OCI-LY7 (cell line): ENCODE results near the gene SPATA13. TPM values are rescaled to one million over a fixed set of nuclear protein-coding genes. Genes with fewer than 3 reads are reported as not detected.

Experiments used
- BruUV-seq: library from RNA; stranded (reverse); fragments of 400-500 nt; replicated peaks from 2 replicates; lab custom pipeline; 2021; lab: Mats Ljungman, UMichigan
- CTCF ChIA-PET: fragments of 300-600 bp; sonication (Branson Sonifier 250); formaldehyde crosslinking; loops from one replicate; lab custom pipeline; 2022; ENCODE audit warnings: antibody characterized with exemption; ENCODE audit not compliant: unreplicated experiment; lab: Charles Lee
- POLR2A ChIA-PET: fragments of 300-600 bp; sonication (Branson Sonifier 250); formaldehyde crosslinking; loops from one replicate; lab custom pipeline; 2022; ENCODE audit warnings: antibody characterized with exemption; lab: Charles Lee
- DNase-seq: peaks from one replicate; pipeline ENCODE4 v3.0.0-alpha.2; 2015; ENCODE audit warnings: low spot score
- H2AFZ ChIP-seq: fragments of 200-600 bp; sonication (generic), shearing (Covaris generic); 2 replicates; pipeline ENCODE4 v1.6.1; 2014; ENCODE audit warnings: mild to moderate bottlenecking, antibody characterized with exemption, low read length, moderate library complexity
- H3K27ac ChIP-seq: fragments of 200-600 bp; sonication (generic); 2 replicates; pipeline ENCODE4 v1.5.1; 2014; ENCODE audit warnings: mixed run types, low read depth, mild to moderate bottlenecking, moderate library complexity, low read length, inconsistent platforms; ENCODE audit not compliant: poor library complexity, severe bottlenecking
- H3K36me3 ChIP-seq: fragments of 200-600 bp; sonication (generic); 2 replicates; pipeline ENCODE4 v1.6.1; 2014; ENCODE audit warnings: mild to moderate bottlenecking, antibody characterized with exemption, low read length, moderate library complexity, mixed read lengths; ENCODE audit not compliant: insufficient read depth
- H3K4me1 ChIP-seq: fragments of 200-600 bp; sonication (generic); 2 replicates; pipeline ENCODE4 v1.5.1; 2014; ENCODE audit warnings: mild to moderate bottlenecking, low read length; ENCODE audit not compliant: insufficient read depth, poor library complexity, severe bottlenecking
- H3K4me2 ChIP-seq: fragments of 200-600 bp; sonication (generic); 2 replicates; pipeline ENCODE4 v1.6.1; 2014; ENCODE audit warnings: mild to moderate bottlenecking, low read length
- H3K4me3 ChIP-seq: fragments of 200-600 bp; sonication (generic); 2 replicates; pipeline ENCODE4 v1.5.1; 2014; ENCODE audit warnings: mild to moderate bottlenecking, low read depth, low read length; ENCODE audit not compliant: poor library complexity, severe bottlenecking
- H3K79me2 ChIP-seq: fragments of 200-600 bp; sonication (generic); 2 replicates; pipeline ENCODE4 v1.6.1; 2016; ENCODE audit warnings: low read depth, mild to moderate bottlenecking, low read length, moderate library complexity, mixed read lengths; ENCODE audit not compliant: insufficient read depth
- H3K9me2 ChIP-seq: fragments of 200-600 bp; sonication (generic); 2 replicates; pipeline ENCODE4 v1.6.1; 2016; ENCODE audit warnings: mild to moderate bottlenecking, low read length, mixed read lengths; ENCODE audit not compliant: insufficient read depth
- H3K9me3 ChIP-seq: fragments of 200-600 bp; sonication (generic); 2 replicates; pipeline ENCODE4 v1.6.1; 2014; ENCODE audit warnings: mild to moderate bottlenecking, mixed run types, low read length, mixed read lengths
- H4K20me1 ChIP-seq: fragments of 200-600 bp; sonication (generic); 2 replicates; pipeline ENCODE4 v1.6.1; 2014; ENCODE audit warnings: mild to moderate bottlenecking, antibody characterized with exemption, low read length, moderate library complexity, mixed read lengths; ENCODE audit not compliant: insufficient read depth
- EZH2phosphoT487 ChIP-seq: fragments of 200-600 bp; sonication (generic); IDR thresholded peaks from 2 replicates; pipeline ENCODE4 v1.6.1; 2018; ENCODE audit warnings: low read depth, borderline replicate concordance, mild to moderate bottlenecking, mixed run types, antibody characterized with exemption, low read length, moderate library complexity, mixed read lengths
- intact Hi-C: fragments of 100-400 bp; cut with micrococcal nuclease; formaldehyde crosslinking; loops from one replicate; pipeline ENCODE4 v1.10.0; 2022; ENCODE audit not compliant: unreplicated experiment
- total RNA-seq, 2 experiments: library from RNA; depleted of rRNA in 1 of 2; stranded (reverse); fragments of >200 nt in 1 of 2; shearing (Covaris generic) in 1 of 2; gene quantifications; 2 replicates each; pipeline ENCODE4 v1.2.3, GENCODE V29; 2014 to 2022
- TF ChIP-seq, protein P1 (sequence below): fragments of 200-600 bp; sonication (generic); conservative IDR thresholded peaks from 2 replicates; pipeline ENCODE4 v1.5.1; 2014; ENCODE audit warnings: mild to moderate bottlenecking, antibody characterized with exemption, low read length, moderate library complexity, mixed read lengths

Gene SPATA13
- total RNA-seq, 2 experiments from 2014 or later = 3.8 to 32.4 TPM

DNA sequence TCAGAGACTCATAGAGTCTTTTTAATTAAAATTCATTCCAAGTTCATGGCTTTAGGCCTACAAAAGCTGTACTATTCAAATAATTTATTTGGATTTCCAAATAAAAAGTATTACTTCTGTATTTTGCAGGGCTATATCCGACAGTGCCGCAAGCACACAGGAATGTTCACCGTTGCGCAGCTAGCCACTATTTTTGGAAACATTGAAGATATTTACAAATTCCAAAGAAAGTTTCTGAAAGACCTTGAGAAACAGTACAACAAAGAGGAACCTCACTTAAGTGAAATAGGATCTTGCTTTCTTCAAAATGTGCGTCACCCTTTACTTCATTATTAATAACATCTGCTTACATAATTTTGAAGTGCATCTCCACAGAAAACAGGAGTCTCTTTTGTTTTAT, 128.3 kb downstream of the SPATA13 start:
- Histone ChIP-seq H3K9me3 (no peaks in the 10 kb centered on the region), H3K9me2 (no peaks in the 10 kb centered on the region), H3K4me3 (no peak overlapping the region), H3K4me2 (no peak overlapping the region), H3K79me2 (no peaks in the 10 kb centered on the region), H2AFZ (no peak overlapping the region), H3K36me3 (no peaks in the 10 kb centered on the region), H4K20me1 (no peaks in the 10 kb centered on the region), H3K4me1 (no peaks in the 10 kb centered on the region), H3K27ac (no peak overlapping the region)
- DNase-seq = no peak
- intact Hi-C loops = no loop called here
- ChIA-PET POLR2A (interaction anchor here (0.5 to 0.6 kb wide), 2 partner anchors 22 to 333 kb away, joined by 3 to 6 read pairs; no protein-coding TSS in a partner anchor), CTCF (no interaction called here)
- TF ChIP-seq, protein P1, sequence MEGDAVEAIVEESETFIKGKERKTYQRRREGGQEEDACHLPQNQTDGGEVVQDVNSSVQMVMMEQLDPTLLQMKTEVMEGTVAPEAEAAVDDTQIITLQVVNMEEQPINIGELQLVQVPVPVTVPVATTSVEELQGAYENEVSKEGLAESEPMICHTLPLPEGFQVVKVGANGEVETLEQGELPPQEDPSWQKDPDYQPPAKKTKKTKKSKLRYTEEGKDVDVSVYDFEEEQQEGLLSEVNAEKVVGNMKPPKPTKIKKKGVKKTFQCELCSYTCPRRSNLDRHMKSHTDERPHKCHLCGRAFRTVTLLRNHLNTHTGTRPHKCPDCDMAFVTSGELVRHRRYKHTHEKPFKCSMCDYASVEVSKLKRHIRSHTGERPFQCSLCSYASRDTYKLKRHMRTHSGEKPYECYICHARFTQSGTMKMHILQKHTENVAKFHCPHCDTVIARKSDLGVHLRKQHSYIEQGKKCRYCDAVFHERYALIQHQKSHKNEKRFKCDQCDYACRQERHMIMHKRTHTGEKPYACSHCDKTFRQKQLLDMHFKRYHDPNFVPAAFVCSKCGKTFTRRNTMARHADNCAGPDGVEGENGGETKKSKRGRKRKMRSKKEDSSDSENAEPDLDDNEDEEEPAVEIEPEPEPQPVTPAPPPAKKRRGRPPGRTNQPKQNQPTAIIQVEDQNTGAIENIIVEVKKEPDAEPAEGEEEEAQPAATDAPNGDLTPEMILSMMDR = no peak
- BruUV-seq = no TSS peak

DNA sequence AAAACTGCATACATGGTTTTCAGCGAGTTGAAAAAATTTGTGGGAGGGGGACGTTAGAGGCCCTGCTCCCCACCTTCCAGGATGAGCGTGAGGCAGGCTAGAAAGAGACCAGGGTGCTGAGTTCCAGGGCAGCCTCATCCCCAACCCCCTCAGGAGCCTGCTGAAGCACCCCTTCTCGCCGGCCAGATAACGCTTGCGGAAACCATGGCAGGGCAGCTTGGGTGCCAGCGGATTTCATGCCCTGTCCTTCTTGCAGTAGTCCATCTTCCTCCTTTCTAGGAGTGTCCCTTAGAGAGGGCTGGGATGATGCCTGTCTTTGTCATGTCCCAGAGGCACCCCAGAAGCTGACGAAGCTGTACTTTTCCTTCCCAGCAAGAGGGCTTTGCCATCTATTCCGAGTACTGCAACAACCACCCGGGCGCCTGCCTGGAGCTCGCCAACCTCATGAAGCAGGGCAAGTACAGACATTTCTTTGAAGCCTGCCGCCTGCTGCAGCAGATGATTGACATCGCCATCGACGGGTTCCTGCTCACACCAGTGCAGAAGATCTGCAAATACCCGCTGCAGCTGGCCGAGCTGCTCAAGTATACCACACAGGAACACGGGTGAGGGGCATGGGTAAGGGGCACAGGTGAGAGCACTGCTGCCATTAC, 129.9 kb downstream of the SPATA13 start:
- no peaks in the 10 kb centered on the region for H3K9me3 ChIP-seq
- H3K79me2 ChIP-seq = no peaks in the 10 kb centered on the region
- DNase-seq = no peak
- H2AFZ ChIP-seq = no peak overlapping the region
- H3K4me1 ChIP-seq = no peaks in the 10 kb centered on the region
- no TSS peak for BruUV-seq
- no peaks in the 10 kb centered on the region for H3K36me3 ChIP-seq
- no peaks in the 10 kb centered on the region for H4K20me1 ChIP-seq
- no peak for TF ChIP-seq EZH2phosphoT487
- H3K4me3 ChIP-seq = no peak overlapping the region
- no peaks in the 10 kb centered on the region for H3K9me2 ChIP-seq
- CTCF ChIA-PET = no interaction called here
- H3K4me2 ChIP-seq = no peak overlapping the region
- POLR2A ChIA-PET = interaction anchor here (0.5 to 0.6 kb wide), 2 partner anchors 32 to 269 kb away, joined by 3 read pairs; no protein-coding TSS in a partner anchor
- no peak overlapping the region for H3K27ac ChIP-seq
- intact Hi-C loops = no loop called here

DNA sequence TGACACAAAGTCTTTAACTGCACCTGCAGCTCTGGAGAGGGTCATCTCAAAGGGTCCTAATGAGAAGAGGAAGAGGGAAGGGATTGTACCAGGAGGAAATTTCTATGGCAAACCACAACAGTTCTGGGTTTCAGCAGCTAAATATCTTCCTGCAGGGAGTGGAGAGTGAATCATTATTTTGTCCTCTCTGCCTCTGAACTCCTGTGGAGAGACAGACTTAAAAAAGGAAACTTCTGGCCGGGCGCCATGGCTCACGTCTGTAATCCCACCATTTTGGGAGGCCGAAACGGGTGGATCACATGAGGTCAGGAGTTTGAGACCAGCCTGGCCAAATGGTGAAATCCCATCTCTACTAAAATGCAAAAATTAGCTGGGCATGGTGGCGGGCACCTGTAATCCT, 132.0 kb downstream of the SPATA13 start:
- Histone ChIP-seq H3K27ac (no peak overlapping the region), H4K20me1 (no peaks in the 10 kb centered on the region), H3K9me3 (no peaks in the 10 kb centered on the region), H3K79me2 (no peaks in the 10 kb centered on the region), H3K4me2 (no peak overlapping the region), H3K4me3 (no peak overlapping the region), H2AFZ (no peak overlapping the region), H3K9me2 (no peaks in the 10 kb centered on the region), H3K4me1 (no peaks in the 10 kb centered on the region), H3K36me3 (no peaks in the 10 kb centered on the region)
- DNase-seq = no peak
- POLR2A ChIA-PET = interaction anchor here (0.6 kb wide), 2 partner anchors 13 to 736 kb away, joined by 3 read pairs; no protein-coding TSS in a partner anchor
- TF ChIP-seq, protein P1 = no peak
- TF ChIP-seq EZH2phosphoT487 = no peak
- no TSS peak for BruUV-seq
- CTCF ChIA-PET = no interaction called here
- intact Hi-C loops = no loop called here
